GM18907 (cell line): Measurements from ENCODE around the gene MPRIP.

Experiments
- ATAC-seq: cut with Tn5 transposase; IDR thresholded peaks from one replicate; pipeline ENCODE4 v1.9.1; 2021; ENCODE audit warnings: mild to moderate bottlenecking, moderate library complexity; ENCODE audit not compliant: unreplicated experiment

The MPRIP gene

GRCh38 chr17:17064322-17064721 lies 22.1 kb downstream of the MPRIP start:
- no peak for ATAC-seq

- ATAC-seq = no peak
Measured at GRCh38 chr17:17066021-17066420, 23.8 kb downstream of the MPRIP start.

GRCh38 chr17:17067257-17067656 lies 25.0 kb downstream of the MPRIP start:
- ATAC-seq = no peak

- ATAC-seq = no peak
Measured at GRCh38 chr17:17069849-17070248, 27.6 kb downstream of the MPRIP start.

DNA sequence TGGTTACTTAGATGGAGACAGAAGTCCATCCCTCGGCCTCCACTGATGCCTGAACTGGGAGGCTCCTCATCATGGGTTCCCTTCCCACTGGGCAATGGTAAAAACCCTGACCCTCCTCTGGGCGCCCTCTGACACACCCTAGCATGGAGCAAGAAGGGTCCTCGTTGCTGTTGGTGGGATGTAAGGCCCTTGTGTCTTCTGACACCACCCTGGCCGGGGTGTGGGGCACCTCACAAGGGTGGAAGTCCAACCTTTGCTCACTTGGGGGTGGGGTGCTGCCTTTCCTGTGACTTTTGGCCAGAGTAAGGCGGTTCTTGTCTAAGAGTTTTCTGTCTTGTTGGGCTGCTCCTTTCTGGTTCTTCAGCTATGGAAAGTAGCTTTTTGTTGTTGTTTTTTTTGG lies 28.7 kb downstream of the MPRIP start:
- no peak for ATAC-seq

- no peak for ATAC-seq
Measured at GRCh38 chr17:17071531-17072360, 29.5 kb downstream of the MPRIP start.

DNA sequence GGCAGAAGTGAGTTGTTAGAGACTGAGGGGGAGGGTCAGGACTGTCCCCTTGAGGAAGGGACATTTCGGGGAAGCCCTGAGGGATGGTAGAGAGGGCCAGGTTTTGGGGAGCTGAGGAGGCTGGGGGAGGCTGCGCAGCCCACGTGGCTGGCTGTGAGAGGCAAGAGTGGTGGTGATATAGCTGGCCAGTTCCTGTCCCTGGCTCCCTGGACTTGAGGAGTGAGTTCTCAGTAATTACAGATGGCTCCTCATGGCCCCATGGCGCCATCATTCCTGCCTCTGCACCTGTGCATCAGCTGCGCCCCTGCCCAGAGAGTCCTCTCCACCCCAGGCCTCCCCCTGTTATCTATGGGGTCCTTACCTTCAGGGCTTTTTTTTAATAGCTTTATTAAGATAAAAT lies 30.3 kb downstream of the MPRIP start:
- no peak for ATAC-seq

- no peak for ATAC-seq
Measured at GRCh38 chr17:17073030-17073564, 30.8 kb downstream of the MPRIP start.

DNA sequence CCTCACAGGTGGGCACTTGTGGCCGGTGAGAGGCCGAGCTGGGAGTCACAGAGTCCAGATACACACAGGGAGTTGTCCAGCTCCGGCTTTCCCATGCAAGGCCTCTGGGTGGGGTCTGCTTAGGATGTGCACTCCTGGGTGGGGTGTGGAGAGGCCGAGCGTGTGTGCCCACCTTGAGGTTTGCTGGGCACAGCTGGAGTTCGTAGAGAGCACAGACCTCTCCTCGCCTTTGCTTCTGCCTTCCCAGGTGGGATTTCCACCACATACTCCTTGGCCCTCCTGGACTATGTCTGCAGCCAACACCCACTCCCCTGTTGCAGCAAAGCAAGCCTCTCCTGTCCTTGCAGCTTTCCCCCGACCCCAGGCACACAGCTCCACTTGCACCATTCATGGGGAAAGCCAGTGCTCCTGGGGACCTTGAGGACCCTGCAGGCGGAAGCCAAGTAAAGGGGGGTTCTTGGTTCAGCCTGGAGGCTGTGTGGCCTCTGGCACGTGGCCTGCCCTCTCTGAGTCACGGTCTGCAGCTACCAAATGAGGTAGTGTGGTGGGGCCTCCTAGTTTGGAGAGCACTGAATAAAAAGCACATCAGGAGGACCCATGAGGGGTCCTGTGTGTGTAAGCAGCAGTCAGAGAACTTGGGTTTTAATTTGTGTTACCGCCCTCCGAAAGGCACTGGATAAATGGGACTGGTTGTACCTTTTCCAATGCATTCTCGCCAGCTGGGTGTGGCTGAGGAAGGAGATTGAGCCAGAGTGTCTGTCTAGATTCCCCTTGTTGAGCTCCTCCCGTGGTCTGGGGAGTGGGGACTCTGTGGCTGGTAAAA lies 31.5 kb downstream of the MPRIP start:
- no peak for ATAC-seq

DNA sequence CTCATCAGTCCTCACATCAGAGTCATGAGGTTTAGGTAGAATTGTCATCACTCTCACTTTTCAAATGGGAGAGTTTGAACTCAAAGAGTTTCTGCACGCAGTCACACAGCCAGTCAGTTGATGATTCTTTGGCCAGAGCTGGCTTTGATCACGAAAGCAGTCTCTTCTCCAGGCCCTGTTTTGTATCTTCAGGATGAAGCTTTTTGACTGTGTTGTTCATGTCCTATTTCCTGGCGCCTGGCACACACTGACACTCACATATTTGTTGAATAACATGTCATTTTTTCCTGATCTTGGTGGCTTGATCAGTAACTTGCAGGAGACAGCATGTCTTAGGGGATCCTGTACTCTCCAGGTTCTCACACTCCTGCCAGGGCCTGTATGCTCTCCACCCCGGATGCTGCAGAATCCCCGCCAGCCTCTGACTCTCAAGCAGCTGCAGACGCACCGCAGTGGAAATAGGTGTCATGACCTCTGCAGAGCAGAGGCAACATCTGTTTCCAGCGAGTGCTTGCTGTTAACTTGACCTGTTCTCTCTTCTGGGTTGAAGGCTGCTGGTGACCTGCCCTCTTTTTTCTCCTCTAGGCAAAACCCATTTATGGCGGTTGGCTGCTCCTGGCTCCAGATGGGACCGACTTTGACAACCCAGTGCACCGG lies 33.0 kb downstream of the MPRIP start:
- ATAC-seq = no peak

DNA sequence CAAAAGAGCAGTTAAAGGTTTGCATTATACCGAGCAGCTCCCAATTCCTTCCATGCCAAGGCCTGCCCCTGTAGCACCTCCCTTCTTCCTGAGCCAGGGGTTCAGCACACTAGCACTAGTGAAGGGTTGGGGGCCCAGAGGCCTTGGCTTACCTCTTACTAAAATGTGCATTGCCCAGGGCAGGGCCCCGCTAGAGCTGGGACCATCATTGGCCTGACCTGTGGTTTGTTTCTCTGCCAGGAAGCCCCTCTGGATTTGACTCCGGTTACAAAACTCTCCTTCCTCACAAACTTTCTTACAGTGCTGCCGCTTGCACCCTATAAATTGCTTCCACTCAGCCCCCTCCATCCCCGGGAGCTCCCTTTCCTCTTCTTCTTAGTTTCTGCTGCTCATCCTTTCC lies 33.8 kb downstream of the MPRIP start:
- ATAC-seq = no peak

DNA sequence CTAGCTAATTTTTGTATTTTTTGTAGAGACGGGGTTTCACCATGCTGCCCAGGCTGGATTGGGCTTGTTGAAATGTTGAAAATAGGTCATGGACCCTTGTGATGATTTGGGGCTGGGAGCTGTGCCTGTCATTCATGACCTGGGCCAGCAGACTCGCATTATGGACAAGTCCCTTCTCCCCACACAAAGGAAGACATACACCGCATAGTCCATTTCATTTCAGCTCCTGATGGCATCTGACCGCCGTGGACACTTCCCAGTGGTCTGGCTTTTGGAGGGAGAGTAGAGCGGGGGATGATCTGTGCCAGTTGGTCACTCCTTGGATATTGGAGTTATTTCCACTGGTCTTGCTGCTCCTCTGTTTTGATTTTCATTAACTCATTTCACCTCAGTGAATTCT lies 34.8 kb downstream of the MPRIP start:
- ATAC-seq = no peak

DNA sequence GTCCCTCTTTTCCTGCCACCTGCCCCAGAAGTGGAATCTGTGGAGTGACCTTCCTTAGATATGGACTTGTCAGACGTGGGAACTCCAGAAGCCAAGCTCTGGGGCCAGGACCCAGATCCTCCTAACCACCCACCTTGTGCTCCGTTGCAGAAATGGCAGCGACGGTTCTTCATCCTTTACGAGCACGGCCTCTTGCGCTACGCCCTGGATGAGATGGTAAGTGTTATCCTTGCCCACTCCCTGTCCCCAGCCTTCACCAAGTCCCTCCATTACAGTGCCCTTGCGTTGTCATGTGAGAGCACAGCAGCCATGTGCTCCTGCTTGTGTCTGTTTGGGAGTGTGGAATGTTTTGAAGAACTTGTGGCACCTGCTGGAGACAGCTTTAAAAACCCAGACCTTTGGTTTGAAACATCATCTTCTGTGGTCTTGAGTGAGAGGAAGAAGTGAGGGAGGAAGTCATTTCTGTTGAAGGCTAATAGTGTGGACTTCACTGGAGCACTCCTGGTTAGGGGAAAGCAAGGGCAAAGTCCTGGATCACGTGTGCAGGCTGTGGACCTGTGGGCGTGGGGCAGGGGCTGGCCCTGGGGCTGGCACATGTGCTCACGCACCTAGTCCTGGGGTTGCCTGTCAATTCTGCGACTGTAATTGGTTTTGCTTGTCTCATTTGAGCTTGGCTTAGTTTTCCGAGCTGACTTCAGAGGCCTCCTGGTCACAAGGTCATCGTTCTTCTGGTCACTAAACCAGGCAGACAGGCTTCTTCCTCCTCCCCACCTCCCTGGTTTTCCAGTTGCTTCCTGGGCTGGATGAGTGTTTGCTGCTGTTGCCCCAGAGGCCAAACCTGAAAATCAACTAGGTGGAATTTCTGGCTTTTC lies 35.8 kb downstream of the MPRIP start:
- no peak for ATAC-seq

DNA sequence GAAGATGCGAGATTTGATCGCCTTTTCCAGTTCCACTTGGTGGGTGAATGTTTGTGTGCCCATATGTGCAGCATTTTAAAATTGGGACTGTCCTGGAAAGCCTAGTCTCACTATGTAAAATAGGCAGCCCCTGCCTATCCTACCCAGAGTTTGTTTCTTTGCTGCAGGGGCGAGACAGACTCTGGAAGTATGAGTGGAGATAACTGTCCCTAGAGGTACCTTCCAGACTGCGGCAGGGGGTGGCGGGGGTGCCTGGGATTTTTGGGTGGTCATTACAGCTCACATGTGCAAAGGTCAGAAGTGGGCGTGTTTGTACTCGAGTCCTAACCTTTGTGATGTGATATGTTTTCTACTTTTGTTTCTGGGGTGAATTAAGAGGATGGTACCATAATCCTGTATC lies 36.6 kb downstream of the MPRIP start:
- ATAC-seq = no peak

GRCh38 chr17:17079336-17079735 lies 37.1 kb downstream of the MPRIP start:
- no peak for ATAC-seq

DNA sequence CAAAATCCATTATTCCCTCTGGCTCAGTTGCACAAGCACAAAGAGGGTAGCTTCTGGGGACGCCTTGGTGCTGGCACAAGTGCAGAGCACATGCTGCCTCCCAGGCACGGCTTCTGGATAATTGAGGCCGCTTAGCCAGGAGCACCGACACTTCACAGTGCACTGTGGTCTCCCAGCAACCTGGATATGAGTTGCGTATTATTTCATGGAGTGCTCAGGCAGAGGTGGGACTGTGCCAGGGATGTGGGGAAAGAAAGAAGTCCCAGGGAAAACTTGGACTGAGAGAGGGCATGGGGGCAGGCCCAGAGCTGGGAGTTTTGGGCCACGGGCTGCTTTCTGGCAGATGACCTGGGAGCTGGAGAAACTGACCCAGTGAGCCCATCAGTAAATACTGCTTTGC lies 37.5 kb downstream of the MPRIP start:
- ATAC-seq = no peak

DNA sequence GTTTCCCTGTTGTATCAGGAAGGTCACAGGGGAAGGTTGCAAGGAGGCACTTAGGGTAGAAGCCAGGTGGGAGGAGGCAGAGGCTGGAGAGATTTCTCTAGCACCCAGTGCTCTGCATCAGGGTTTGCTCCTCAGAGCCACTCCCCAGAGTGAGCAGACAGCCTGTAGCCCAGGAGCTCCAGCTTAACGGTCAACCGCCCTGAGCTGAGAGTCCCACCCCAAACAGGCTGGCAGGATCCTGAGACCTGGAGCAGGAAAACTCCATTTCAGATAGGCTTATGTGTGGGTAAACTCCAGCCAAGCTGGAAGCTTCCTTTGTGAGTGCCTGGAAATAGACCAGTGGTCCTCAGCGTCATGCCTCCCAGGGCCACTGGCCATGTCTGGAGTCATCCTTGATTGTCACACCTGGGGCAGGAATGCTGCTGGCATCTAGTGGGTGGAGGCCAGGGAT lies 37.9 kb downstream of the MPRIP start:
- no peak for ATAC-seq

DNA sequence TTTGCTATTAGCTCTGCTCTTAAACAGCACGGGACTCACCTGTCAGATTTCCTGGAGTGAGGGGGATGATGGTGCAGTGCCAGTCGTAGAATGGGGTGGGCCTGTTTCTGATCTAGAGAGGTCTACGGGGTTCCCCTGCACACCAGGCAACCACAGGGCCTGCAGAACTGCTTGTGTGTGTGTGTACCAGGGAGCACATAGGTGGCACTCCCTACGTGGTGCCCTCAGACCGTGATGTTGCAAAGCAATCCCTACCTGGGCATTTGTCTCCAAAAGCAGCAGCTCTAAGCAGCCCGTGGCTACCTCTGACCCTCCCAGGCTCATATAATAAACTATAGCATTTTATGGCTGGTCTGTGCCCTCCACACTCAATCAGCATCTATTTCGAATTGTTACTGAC lies 38.5 kb downstream of the MPRIP start:
- ATAC-seq = no peak

DNA sequence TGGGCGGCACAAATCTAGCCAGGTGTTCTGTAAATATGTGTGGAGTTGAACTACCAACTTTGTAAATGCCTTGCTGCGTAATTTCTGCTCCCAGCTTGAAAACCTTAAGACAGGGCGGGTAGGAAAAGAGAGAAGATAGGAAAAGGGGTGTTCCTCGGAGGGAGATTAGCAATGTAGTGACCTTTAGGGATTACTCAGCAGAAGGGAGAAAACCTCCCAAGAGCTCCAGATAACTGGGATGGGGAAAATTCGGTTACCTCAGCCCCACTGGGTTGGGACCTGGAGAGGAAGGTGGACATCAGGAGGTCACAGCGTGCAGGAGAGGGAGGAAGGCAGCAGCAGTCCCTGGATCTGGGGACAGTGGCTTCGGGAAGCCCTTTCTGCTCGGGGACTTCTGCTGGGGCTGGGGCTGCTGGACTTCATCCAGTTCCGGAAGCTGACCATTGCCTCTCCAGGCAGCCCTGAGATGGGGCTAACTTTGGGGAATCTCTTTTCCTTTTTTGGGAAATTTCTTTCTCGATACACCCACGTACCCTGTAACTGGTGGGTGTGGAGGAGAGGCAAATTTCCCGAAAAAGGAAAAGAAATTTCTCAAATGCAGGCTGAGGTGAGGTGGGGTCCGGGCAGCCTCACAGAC lies 39.2 kb downstream of the MPRIP start:
- no peak for ATAC-seq

GRCh38 chr17:17082878-17083277 lies 40.6 kb downstream of the MPRIP start:
- no peak for ATAC-seq
